Activated CD8-positive, alpha-beta memory T cell treated with anti-CD3 and anti-CD28 coated beads for 24 hours (primary cell): Measurements from ENCODE around the gene EXOC6B.
"Not testable (repeated sequence)": the region's sequence is repeated elsewhere in the genome, so short reads cannot be mapped to it uniquely, and the experiment has no call there.

ENCODE experiments used
- DNase-seq: peaks from one replicate; pipeline ENCODE4 v3.0.0-alpha.2; 2020

The EXOC6B gene

GRCh38 chr2:72425996-72426395, 399.8 kb downstream of the EXOC6B start:
- no peak for DNase-seq

- DNase-seq, result no peak
Measured at GRCh38 chr2:72423756-72424155, 402.1 kb downstream of the EXOC6B start.

GRCh38 chr2:72421771-72422379, 404.0 kb downstream of the EXOC6B start:
- not testable (repeated sequence) for DNase-seq

- no peak for DNase-seq
Measured at GRCh38 chr2:72415781-72416475, 409.9 kb downstream of the EXOC6B start.

- DNase-seq, result no peak
Measured at GRCh38 chr2:72415241-72415661, 410.6 kb downstream of the EXOC6B start.

GRCh38 chr2:72414137-72414760, 411.6 kb downstream of the EXOC6B start:
- no peak for DNase-seq

- DNase-seq, result no peak
Measured at GRCh38 chr2:72413716-72414115, 412.1 kb downstream of the EXOC6B start.

GRCh38 chr2:72412214-72412613, 413.6 kb downstream of the EXOC6B start:
- DNase-seq, result no peak

GRCh38 chr2:72399879-72400278, 426.0 kb downstream of the EXOC6B start:
- DNase-seq, result no peak

- DNase-seq, result no peak
Measured at GRCh38 chr2:72395096-72395495, 430.7 kb downstream of the EXOC6B start.

- no peak for DNase-seq
Measured at GRCh38 chr2:72394541-72395070, 431.2 kb downstream of the EXOC6B start.

GRCh38 chr2:72389447-72389846, 436.4 kb downstream of the EXOC6B start:
- DNase-seq, result no peak

GRCh38 chr2:72388263-72388662, 437.6 kb downstream of the EXOC6B start:
- DNase-seq, result no peak

- DNase-seq, result no peak
Measured at GRCh38 chr2:72386288-72386687, 439.5 kb downstream of the EXOC6B start.

GRCh38 chr2:72378753-72379348, 447.0 kb downstream of the EXOC6B start:
- DNase-seq, result no peak

- no peak for DNase-seq
Measured at GRCh38 chr2:72367530-72368225, 458.2 kb downstream of the EXOC6B start.

- DNase-seq, result no peak
Measured at GRCh38 chr2:72363406-72363805, 462.4 kb downstream of the EXOC6B start.

- DNase-seq, result no peak
Measured at GRCh38 chr2:72362733-72363132, 463.1 kb downstream of the EXOC6B start.

- DNase-seq, result no peak
Measured at GRCh38 chr2:72361521-72361920, 464.3 kb downstream of the EXOC6B start.

GRCh38 chr2:72361042-72361441, 464.8 kb downstream of the EXOC6B start:
- no peak for DNase-seq

- no peak for DNase-seq
Measured at GRCh38 chr2:72350852-72351251, 475.0 kb downstream of the EXOC6B start.

GRCh38 chr2:72349016-72349415, 476.8 kb downstream of the EXOC6B start:
- no peak for DNase-seq

- DNase-seq, result no peak
Measured at GRCh38 chr2:72347081-72347480, 478.8 kb downstream of the EXOC6B start.
